GM19438 (cell line): ENCODE data around the gene SSU72.
"Not testable (repeated sequence)": the region's sequence is repeated elsewhere in the genome, so short reads cannot be mapped to it uniquely, and the experiment has no call there.

Experiments
- ATAC-seq: cut with Tn5 transposase; IDR thresholded peaks from one replicate; pipeline ENCODE4 v1.9.1; 2021; ENCODE audit warnings: low read depth; ENCODE audit not compliant: unreplicated experiment

The SSU72 gene

GRCh38 chr1:1597275-1597930 lies 22.7 kb upstream of the SSU72 start:
- no peak for ATAC-seq

- ATAC-seq, result no peak
Measured at GRCh38 chr1:1596493-1597274, 22.0 kb upstream of the SSU72 start.

GRCh38 chr1:1595341-1595740 lies 20.7 kb upstream of the SSU72 start:
- ATAC-seq, result not testable (repeated sequence)

- no peak for ATAC-seq
Measured at GRCh38 chr1:1594602-1595260, 20.1 kb upstream of the SSU72 start.

- ATAC-seq, result no peak
Measured at GRCh38 chr1:1593834-1594601, 19.4 kb upstream of the SSU72 start.

- no peak for ATAC-seq
Measured at GRCh38 chr1:1591452-1591851, 16.8 kb upstream of the SSU72 start.

- ATAC-seq, result no peak
Measured at GRCh38 chr1:1583347-1584010, 8.8 kb upstream of the SSU72 start.

GRCh38 chr1:1582585-1583346 lies 8.1 kb upstream of the SSU72 start:
- no peak for ATAC-seq

- ATAC-seq, result no peak
Measured at GRCh38 chr1:1578371-1578940, 3.8 kb upstream of the SSU72 start.

GRCh38 chr1:1577367-1578011 lies 2.8 kb upstream of the SSU72 start:
- no peak for ATAC-seq

GRCh38 chr1:1573843-1574720 lies 581 bp downstream of the SSU72 start:
- ATAC-seq, result peak; percentile 58

- no peak for ATAC-seq
Measured at GRCh38 chr1:1569341-1569740, 5.3 kb downstream of the SSU72 start.

GRCh38 chr1:1567891-1568291 lies 6.8 kb downstream of the SSU72 start:
- no peak for ATAC-seq

- ATAC-seq, result no peak
Measured at GRCh38 chr1:1567152-1567875, 7.3 kb downstream of the SSU72 start.

- no peak for ATAC-seq
Measured at GRCh38 chr1:1565340-1565739, 9.3 kb downstream of the SSU72 start.

- ATAC-seq, result no peak
Measured at GRCh38 chr1:1564268-1564667, 10.4 kb downstream of the SSU72 start.

- ATAC-seq, result no peak
Measured at GRCh38 chr1:1563688-1564087, 11.0 kb downstream of the SSU72 start.
